ENCODE data around the gene UBASH3B.

UBASH3B gene

DNA sequence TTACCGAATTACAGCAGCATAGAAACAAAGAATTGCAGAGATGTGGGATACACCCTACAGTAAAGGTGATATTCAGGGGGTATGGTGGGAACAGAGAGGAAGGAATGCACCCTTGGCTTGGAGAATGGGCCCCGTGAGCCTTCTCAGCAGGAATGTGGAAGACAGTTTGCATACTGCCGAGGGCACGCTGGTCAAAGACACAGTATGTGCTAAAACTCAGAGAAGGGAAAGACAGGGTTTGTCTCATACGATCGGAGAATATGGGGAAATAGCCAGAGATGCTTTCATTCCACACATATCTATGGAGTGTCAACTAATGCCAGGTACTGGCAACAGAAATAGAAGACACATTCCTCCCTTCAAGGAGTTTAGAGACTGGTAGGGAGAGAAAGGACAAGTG lies 36.9 kb downstream of the UBASH3B start:
- no peak for DNase-seq (ENCODE audit: low read depth in 1 of 2, low spot score in 1 of 2)
- Histone ChIP-seq H3K4me3 (replicated peaks; ENCODE audit: insufficient read depth, low read length) (no peak overlapping the region), H3K27ac (replicated peaks) (peak overlapping the region; percentile 87), H3K27me3 (ENCODE audit: insufficient read depth, poor library complexity, severe bottlenecking) (no peaks in the 10 kb centered on the region)
- TF ChIP-seq POLR2AphosphoS5 (IDR thresholded peaks at IDR 0.05; ENCODE audit: low read depth) (no peak), GABPA (IDR thresholded peaks at IDR 0.05; ENCODE audit: low read depth) (no peak), REST (IDR thresholded peaks at IDR 0.05; ENCODE audit: insufficient replicate concordance, low read depth) (no peak), SPI1 (IDR thresholded peaks at IDR 0.05; ENCODE audit: borderline replicate concordance, low read depth) (no peak)
- TF ChIP-seq, protein P1, sequence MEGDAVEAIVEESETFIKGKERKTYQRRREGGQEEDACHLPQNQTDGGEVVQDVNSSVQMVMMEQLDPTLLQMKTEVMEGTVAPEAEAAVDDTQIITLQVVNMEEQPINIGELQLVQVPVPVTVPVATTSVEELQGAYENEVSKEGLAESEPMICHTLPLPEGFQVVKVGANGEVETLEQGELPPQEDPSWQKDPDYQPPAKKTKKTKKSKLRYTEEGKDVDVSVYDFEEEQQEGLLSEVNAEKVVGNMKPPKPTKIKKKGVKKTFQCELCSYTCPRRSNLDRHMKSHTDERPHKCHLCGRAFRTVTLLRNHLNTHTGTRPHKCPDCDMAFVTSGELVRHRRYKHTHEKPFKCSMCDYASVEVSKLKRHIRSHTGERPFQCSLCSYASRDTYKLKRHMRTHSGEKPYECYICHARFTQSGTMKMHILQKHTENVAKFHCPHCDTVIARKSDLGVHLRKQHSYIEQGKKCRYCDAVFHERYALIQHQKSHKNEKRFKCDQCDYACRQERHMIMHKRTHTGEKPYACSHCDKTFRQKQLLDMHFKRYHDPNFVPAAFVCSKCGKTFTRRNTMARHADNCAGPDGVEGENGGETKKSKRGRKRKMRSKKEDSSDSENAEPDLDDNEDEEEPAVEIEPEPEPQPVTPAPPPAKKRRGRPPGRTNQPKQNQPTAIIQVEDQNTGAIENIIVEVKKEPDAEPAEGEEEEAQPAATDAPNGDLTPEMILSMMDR (IDR thresholded peaks at IDR 0.05; ENCODE audit: insufficient read depth, low read length), result no peak

- Histone ChIP-seq H3K27ac (replicated peaks) (peak overlapping the region; percentile 78), H3K4me3 (replicated peaks; ENCODE audit: insufficient read depth, low read length) (no peak overlapping the region), H3K27me3 (ENCODE audit: insufficient read depth, poor library complexity, severe bottlenecking) (no peaks in the 10 kb centered on the region)
- DNase-seq (ENCODE audit: low read depth in 1 of 2, low spot score in 1 of 2), result no peak
- TF ChIP-seq, protein P1 (IDR thresholded peaks at IDR 0.05; ENCODE audit: insufficient read depth, low read length), result no peak
- TF ChIP-seq POLR2AphosphoS5 (IDR thresholded peaks at IDR 0.05; ENCODE audit: low read depth), result no peak
- TF ChIP-seq SPI1 (IDR thresholded peaks at IDR 0.05; ENCODE audit: borderline replicate concordance, low read depth), result no peak
- TF ChIP-seq GABPA (IDR thresholded peaks at IDR 0.05; ENCODE audit: low read depth), result no peak
- no peak for TF ChIP-seq REST (IDR thresholded peaks at IDR 0.05; ENCODE audit: insufficient replicate concordance, low read depth)
Observed at GRCh38 chr11:122695076-122695615, 39.6 kb downstream of the UBASH3B start.

GRCh38 chr11:122696662-122697061 lies 41.1 kb downstream of the UBASH3B start:
- H3K4me3 ChIP-seq (replicated peaks; ENCODE audit: insufficient read depth, low read length), result no peak overlapping the region
- TF ChIP-seq SPI1 (IDR thresholded peaks at IDR 0.05; ENCODE audit: borderline replicate concordance, low read depth) (no peak), REST (IDR thresholded peaks at IDR 0.05; ENCODE audit: insufficient replicate concordance, low read depth) (no peak), GABPA (IDR thresholded peaks at IDR 0.05; ENCODE audit: low read depth) (0 out of 2 replicates have a peak, but pooled peaks have one; percentile 3), POLR2AphosphoS5 (IDR thresholded peaks at IDR 0.05; ENCODE audit: low read depth) (peak; percentile 47)
- TF ChIP-seq, protein P1 (IDR thresholded peaks at IDR 0.05; ENCODE audit: insufficient read depth, low read length), result no peak
- DNase-seq (ENCODE audit: low read depth in 1 of 2, low spot score in 1 of 2), result peak in 1 of 2 experiments; percentile 80
- no peaks in the 10 kb centered on the region for H3K27me3 ChIP-seq (ENCODE audit: insufficient read depth, poor library complexity, severe bottlenecking)
- peak overlapping the region; percentile 78 for H3K27ac ChIP-seq (replicated peaks)

Data from HL-60 (cell line).